ENCODE data around the gene PDHA1.
A peak's percentile ranks its signal among the peaks of the same experiment; 100 is the strongest.

Gene PDHA1

DNA sequence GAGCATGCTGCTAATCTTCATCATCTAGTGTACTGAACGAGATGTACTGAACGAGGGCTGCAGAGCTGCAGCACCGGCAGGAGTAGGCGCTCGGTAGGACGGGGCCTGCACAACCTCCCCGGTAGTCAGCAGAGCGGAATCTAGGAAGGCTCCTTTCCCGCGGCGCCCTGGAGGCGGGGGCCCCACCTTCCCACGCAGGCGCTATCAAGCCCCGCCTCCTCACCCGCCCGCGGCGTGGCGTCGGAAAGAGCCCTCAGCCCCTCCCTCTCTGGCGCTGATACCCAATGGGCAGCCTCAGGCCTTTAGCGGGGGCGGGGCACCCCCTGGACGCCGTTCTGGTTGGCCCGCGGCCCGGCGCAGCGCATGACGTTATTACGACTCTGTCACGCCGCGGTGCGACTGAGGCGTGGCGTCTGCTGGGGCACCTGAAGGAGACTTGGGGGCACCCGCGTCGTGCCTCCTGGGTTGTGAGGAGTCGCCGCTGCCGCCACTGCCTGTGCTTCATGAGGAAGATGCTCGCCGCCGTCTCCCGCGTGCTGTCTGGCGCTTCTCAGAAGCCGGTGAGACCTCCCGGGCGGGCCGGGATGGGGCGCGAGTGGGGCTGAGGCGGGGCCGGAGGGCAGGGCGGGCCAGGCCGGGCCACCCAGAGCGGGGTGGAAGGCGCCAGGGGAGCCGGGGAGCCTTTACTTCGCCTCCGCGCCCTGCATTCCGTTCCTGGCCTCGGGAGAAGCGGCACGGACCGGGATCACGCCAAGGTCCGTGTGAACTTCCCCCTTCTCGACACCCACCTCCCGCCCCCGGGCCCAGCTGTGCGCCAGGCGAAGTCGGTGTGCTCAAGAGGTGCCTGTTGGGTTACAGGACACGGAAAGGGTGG is at the start of gene PDHA1:
Gene PDHA1 (plus strand): TSS at position 393 of the 874 bp plus-strand sequence. CDS start 111 bp downstream, at position 504.
- peak; percentile 63 for DNase-seq (ENCODE audit: low read depth)

DNA sequence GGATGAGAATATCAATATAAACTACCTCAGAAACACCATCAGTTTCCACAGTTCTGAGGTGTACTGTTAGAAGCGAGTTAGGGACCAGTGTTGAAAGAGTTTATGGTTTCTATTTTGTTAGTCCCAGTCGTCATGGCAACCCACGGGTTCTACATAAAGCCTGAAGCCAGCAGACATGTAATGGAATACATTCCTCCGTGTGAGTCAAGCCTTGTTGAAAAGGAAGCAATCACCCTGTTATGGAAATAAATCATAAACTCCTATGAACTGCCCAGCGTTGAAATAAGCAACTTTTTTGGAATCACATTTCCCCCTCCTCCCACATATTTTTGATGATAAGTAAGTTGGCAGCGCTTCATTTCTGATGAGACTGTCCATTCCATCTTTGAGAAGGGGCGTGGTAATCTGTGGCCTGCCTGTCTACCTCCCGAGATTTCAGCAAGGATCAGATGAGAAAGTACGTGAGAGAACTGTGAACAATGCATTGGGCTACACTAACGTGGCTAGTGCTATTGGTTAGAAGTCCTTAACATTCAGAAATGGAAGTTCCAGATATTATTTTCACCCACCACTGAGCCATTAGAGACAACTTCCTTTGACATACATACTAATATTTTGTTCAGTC is 40.4 kb upstream of the PDHA1 start:
- DNase-seq (ENCODE audit: low read depth): no peak

DNA sequence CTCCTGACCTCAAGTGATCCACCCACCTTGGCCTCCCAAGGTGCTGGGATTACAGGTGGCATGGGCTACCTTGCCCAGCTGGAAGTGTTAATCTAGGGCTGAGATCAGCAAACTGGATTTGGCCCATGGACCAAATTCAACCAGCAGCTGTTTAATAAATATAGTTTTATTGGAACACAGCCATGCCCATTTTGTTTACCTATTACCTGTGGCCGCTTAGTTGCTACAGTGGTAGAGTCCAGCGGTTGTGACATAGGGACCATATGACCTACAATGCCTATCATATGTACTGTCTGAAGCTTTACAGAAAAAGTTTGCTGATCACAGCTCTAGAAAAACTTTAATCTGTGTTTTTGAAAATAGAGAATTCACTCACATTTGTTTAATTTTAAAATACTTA is 17.2 kb upstream of the PDHA1 start:
- no peak for DNase-seq (ENCODE audit: low read depth)

DNA sequence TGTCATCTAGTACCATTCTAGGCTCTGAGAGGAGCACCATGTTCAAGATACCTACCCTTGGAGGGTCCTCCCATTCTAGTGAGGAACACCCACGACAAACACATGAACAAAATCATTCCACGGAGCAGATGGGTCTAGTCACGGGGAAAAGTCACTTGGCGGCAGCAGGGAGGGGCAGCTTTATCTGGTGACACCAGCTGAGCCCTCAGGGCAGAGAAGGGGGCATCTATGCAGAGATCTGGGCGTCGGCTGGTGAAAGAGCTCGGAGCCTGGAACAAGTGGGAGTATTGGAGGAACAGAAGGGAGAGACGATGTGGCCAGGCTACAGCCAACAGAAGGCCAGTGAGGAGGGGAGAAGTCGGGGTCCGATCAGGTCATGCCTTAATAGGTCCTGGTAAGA is 11.9 kb upstream of the PDHA1 start:
- no peak for DNase-seq (ENCODE audit: low read depth)

DNA sequence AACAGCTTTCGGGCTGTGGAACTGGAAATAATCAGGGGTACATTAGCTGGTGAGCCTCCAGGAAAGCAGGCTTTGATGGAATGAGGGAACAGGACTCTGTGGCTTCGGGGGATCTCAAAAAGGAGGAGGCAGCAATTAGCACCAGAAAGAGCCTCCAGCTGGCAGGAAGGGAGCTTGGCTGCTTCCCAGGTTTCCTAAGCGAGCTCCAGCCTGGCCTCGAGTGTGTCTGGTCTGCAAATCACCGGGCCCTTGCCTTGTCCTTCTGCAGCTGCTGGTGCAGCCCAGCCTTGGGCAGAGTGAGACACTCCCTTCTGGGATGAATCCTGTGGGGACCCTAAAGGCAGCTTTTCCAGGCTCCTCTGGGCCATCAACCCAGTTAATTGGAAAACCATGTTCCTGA is 10.7 kb upstream of the PDHA1 start:
- no peak for DNase-seq (ENCODE audit: low read depth)

DNA sequence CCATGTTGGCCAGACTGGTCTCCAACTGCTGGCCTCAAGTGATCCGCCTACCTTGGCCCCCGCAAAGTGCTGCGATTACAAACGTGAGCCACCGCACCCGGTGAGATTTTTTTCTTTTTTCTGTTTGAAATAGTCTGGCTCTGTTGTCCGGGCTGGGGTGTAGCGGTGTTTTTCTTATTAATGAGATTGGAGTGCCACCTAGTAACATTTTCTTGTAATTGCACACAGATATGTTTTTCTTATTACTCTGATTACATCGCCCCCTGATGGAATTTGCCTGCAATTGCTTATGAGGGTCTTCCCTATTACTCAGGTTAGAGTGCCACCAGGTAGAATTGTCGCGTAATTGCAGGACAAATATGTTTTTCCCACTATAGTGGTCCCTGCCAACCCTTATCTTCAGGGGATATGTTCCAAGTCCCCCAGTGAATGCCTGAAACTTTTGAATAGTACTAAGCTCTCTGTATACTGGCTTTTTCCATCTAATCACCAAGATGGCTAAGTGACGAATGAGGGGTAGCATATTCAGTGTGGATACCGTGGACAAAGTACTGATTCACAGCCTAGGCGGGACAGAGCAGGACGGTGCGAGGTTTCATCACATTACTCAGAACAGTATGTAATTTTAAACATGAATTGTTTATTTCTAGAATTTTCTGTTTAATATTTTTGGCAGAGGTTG is 8.6 kb upstream of the PDHA1 start:
- DNase-seq (ENCODE audit: low read depth): no peak

DNA sequence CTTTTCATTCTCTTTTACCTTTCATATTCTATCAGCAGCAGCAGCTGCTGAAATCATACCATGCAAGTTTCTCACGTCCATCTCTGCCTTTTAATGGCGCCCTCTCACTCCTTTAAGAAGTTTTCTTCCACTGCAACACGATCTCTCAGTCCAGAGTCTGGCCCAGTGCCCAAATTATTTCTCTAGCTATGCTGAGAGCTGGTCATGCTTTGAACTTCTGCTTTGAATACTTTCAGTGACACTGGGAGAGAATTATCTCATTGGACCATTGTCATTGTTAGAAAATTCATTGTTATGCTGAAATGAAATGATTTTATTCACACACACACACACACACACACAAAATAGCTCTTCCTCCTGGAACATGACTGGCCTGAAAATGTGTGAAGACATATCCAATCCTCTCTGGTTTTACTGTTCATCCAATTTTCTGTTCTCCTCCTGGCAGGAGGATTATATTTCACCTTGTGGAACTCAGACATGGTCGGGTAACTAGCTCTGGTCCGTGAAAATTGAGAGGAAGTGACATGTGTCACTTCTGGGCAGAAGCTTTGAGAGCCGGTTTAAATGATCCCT is 1.3 kb upstream of the PDHA1 start:
- no peak for DNase-seq (ENCODE audit: low read depth)

DNA sequence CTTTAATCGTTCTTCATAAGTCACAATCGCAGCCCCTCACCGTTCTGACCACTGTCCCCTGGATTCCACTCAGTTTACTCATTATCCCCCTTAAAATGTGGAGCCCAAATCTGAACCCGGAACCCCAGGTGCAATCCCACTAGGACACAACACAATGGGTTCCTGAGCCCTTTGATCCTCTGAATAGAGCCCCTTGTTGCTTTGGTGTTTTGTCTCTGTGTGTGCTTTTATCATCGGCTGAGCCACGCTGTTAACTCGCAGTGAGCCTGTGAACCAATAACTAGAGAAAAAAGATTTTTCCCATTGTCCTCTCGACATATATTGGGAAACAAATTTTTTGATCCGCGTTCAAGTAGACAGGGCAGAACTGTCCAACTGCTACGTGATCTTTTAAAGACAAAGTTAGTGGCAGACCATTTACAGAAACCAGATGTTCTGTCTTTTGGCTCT is 617 bp upstream of the PDHA1 start:
- DNase-seq (ENCODE audit: low read depth): no peak

DNA sequence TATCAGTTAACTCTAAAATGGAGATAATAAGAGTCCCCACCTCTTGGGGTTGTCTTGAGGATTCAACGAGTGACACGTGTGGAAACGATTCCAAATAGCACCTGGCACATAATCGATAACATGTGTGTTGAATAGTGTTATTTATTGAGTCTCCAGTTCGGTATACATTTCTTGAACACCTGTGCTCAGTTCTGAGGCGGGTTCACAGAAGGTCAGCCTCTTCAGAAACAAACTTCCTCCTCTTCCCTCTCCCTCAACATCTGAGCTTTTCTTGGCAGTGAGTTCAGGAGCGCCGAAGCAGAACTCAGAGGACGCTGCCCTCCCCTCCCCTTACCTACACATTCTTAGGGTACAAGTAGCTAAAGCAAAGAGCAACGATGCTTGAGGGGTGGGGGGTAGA is 934 bp downstream of the PDHA1 start:
- no peak for DNase-seq (ENCODE audit: low read depth)

DNA sequence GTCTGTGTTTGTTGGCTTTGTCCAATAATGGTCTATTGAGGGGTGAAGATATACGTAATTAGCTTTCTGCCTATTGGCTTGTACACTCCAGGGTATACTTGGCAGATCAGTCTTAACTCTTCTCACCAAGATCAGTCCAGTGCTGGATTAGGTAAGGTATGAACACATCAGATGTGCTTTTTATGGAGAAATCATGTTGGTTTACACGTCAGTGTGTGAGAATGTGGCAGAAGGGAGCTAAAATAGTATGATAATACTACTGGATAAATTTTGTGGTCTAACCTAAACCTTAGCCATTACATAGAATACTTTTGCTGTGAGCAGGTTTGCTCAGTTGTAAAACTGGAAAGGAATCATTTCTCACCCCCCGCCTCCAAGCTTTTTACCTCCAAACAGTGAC is 4.2 kb downstream of the PDHA1 start:
- DNase-seq (ENCODE audit: low read depth): no peak

DNA sequence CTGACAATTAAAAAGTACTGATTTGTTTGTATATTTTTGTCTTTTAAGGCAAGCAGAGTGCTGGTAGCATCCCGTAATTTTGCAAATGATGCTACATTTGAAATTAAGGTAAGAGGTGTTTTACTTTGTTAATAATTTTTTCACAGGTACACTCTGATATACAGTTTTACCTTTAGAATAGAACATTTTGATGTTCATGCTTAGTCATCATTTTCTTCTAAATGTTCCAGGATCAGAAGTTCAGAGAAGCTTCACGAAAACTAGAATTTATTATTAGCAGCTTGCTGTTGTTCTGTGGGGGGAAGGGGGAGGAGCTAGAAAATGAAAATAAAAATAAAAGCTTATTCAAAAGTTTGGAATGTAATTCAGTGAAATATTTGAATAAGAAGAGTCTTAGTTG is 5.5 kb downstream of the PDHA1 start:
- no peak for DNase-seq (ENCODE audit: low read depth)

DNA sequence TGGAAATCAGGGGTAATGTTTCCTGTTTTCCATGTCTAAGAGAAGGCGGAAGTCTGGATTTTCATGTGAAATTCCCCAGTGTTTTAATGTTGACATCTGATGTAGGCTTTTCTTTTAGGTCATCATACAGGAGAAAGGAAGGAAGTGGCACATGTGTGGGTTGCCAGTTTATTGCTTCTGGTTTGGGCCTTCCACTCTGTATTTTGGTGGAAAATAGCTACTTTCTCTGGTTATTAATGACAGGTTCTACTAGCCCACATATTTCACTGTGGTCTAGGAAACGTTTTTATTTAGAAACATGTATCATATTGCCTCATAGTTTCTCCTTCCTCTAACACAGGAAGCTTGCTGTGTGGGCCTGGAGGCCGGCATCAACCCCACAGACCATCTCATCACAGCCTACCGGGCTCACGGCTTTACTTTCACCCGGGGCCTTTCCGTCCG is 7.2 kb downstream of the PDHA1 start:
- no peak for DNase-seq (ENCODE audit: low read depth)

DNA sequence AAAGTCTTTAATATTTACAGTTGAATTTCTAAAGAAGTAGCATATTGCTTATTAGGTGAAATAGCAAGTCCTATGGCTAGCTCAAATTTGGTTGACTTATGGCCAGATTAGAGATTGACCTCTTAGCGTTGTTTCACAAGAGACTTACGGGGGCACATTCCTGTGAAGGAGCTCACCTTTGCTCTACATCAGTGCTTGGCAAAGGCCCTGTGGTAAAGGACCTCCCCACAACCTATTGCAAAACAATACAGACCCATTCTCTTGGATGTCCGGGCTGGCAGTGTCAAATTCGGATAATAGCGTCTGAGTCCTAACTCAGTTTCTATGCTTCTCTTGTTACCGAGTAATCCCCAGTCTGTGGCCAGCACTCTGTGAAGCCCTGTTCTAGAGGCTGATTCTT is 10.9 kb downstream of the PDHA1 start:
- no peak for DNase-seq (ENCODE audit: low read depth)

DNA sequence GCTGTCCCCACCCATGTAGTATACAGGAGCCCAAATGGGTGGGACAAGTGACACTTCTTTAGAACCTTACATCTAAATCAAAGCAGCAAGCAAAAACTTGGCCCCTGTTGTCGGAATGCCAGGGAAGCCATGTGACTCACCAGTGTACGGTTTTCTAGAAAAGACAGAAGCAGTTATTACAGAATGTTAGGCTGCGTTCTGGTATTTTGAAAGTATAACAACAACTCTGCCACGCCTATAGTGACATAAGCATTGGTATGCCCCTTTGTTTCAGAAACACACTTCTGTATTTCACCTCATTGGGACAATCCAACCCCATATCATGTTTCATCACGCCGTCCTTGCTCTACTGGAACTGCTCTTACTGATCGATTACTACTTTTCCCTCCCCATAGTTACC is 14.8 kb downstream of the PDHA1 start:
- no peak for DNase-seq (ENCODE audit: low read depth)

DNA sequence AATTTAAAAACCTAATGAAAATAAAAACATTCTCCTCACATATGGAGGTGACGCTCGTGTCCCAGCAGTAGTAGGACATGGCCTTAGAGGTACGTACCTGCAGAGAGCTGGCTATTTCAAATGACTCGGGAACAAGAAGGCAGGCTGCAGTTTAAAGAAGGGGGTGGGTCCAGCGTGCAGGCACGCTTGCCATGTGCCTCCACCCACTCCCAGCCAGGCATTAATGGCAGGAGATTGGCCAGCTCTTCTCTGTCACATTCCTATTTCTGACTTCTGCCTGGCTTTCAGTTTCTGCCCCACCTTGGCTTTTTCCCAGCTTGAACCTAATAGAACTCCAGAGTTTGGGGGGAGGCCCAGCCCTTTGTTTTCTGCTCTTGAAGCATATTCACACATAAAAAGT is 17.2 kb downstream of the PDHA1 start:
- no peak for DNase-seq (ENCODE audit: low read depth)

DNA sequence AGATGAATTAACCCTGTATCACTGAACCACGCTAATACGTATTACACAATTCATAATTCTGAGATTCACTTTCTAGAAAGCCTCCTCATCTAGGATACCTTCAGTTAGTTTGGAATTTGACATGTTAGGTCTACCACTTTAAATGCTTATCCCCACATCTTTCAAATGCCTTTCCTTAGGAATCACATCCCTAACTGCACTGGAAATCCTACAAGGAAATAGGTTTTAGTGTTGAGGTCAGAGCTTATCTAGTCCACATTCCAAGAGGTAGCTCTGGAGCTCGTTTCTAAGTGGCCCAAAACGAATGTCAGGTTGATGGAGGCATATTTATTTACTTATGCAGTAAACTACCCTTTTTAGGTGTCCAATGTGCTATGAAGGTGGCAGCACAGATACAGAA is 18.0 kb downstream of the PDHA1 start:
- no peak for DNase-seq (ENCODE audit: low read depth)

DNA sequence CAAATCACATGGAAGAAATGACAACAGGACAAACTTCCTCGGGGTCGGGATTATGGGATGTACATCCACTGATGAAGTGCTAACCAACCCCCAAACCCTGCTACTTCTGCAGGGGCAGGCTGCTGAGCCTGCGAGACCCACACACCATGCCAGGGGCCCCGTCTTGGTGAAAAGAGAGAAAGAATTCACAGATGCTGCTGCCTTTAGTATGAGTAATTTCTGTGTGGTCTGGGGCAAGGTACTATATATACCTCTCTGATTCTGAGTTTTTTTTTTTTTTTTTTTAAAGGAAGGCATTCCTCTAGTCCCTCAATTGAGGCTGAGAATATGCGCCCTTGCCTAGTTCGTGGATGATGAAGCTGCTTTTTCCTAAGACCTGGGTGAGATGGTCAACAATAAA is 24.8 kb downstream of the PDHA1 start:
- DNase-seq (ENCODE audit: low read depth): no peak

DNA sequence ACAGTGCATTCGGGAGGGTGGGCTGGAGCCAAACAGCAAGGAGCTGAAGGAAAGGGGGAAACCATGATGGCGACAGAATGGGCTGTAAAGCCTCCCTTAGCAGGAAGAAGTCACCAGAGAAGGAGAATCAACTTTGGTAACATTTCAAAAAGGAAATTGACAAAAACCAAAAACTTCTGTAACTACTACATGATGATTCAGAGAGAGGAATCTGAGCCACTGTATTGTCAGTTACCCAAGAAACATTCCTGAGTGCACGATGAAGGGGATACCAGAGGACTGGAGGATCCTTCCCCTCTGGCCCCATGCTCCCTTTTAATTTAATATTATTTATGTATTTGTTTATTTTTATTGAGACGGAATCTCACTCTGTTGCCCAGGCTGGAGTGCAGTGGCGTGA is 26.3 kb downstream of the PDHA1 start:
- no peak for DNase-seq (ENCODE audit: low read depth)

DNA sequence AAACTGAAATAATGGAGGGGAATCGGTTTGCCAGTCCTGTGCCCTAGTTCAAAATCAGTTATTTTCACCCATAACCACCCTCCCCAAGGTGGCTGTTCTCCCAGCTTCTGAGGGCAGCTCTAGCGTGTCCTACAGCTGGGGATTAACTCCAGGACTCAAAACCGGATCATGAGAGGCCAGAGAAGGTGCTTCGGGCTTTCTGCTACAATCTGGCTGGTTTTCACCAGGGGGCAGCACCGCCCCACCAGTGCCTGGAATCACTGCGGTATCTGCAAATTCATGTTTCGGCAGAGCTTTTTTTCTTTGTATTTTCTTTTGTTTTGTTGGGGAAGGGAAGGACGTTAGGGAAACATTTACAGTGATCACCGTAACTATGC is 28.4 kb downstream of the PDHA1 start:
- DNase-seq (ENCODE audit: low read depth): no peak

DNA sequence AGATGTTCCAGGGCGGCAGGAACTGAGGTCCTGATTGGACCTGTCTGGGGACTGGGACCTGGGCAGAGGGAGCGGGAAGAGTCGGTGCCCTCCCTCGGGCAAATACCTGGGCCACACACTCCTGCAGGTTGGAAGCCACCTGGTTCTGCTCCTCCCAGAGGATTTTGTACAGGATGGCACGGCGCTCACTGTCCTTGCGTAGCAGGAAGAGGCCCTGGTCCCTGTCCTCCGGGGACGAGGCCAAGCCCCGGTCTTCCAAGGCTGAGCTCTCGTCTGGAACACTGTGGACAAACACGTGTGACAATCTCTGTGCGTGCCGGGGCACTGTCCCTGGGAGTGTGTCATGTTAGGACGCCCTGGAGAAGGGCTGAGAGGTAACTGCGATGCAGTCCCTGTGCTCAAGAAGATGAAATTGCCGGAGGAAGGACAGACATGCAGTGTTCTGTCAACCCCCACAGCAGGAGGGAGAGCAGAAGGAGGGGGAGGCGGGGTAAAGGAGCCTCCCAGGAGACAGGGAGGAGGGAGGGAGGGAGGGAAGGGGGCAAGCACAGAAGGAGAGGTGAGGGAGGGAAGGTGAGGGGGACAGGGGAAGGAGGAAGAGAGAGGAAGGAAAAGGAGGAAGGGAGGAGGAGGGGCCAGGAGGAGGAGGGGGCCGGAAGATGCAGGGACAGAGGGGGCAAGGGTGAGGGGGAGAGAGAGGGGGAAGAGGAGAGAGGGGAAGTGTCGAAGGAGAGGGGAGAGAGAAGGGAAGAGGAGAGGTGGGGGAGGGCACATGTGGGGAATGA is 29.0 kb downstream of the PDHA1 start:
- no peak for DNase-seq (ENCODE audit: low read depth)

DNA sequence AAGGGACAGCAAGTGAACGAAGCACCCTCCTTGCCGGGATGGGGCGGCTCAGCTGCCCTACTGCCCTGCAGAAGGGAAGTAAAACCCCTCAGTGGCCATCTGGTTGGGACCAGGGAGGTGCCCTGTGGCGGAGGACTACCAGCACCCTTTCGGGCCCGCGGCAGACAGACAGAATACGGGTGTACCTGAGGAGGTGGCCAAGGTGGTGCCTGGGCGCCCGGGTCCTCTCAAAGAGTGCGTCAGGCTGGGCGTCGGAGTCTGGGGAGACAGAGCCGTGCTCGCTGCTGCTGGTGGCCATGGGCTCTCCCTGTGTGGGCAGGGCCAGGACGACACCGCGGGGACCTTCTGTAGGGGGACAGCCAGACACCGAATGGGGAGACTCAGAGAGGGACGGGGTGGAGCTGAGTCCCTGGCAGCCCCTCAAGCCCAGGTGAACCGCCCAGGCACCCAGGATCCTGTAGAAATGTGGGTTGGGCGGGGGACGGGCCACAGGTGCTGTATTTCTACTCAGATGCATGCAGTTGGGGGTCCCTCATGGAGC is 29.7 kb downstream of the PDHA1 start:
- no peak for DNase-seq (ENCODE audit: low read depth)

DNA sequence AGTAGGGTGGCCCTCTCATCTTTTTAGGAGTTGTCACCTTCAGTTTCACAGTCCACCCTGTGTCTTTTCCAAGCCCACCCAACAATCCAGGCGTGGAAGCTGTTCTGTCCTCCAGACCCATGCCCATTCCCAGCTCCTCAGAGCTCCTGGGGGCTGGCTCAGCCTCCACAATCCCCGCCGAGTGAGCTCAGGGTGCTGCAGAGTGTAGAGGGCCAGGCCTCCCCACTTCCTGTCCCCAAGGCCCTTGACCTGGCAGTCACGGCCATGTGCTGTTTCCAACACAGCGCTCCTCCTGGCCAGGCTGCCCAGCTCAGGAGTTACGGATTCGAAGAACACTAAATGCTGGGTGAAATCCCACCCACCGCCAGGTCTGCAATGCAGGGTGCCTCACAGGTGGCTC is 31.8 kb downstream of the PDHA1 start:
- DNase-seq (ENCODE audit: low read depth): no peak

Data from stimulated activated CD8-positive, alpha-beta memory T cell treated with anti-CD3 and anti-CD28 coated beads, Interleukin-15, amount 100 ng/mL, for 24 hours (primary cell).